Measurements from ENCODE around the gene PDE6A. TPM values are rescaled to one million over a fixed set of nuclear protein-coding genes. Genes with fewer than 3 reads are reported as not detected.

Gene PDE6A
- total RNA-seq, 1 experiment from 2014 or later, result 0.50 TPM

- POLR2A ChIA-PET (ENCODE audit: unreplicated experiment), result no interaction called here
- no peak overlapping the region for H3K27ac ChIP-seq
- CTCF ChIA-PET, result interaction anchor here (0.7 kb wide), 1 partner anchor 94 kb away, joined by 5 read pairs; no protein-coding TSS in a partner anchor
- no peaks in the 10 kb centered on the region for H3K79me2 ChIP-seq (ENCODE audit: low read depth)
- no peaks in the 10 kb centered on the region for H4K20me1 ChIP-seq (ENCODE audit: insufficient read depth)
- no peaks in the 10 kb centered on the region for H3F3A ChIP-seq (ENCODE audit: insufficient read depth, low read depth)
- no peak for DNase-seq
- H3K36me3 ChIP-seq (ENCODE audit: low read depth), result no peaks in the 10 kb centered on the region
- H3K4me3 ChIP-seq, result no peak overlapping the region
- no peak overlapping the region for H2AFZ ChIP-seq
- H3K4me1 ChIP-seq (replicated peaks; ENCODE audit: insufficient read depth), result peaks cover 6% of the 10 kb centered on the region; the same call in 1 of the 2 replicates
- H3K4me2 ChIP-seq, result no peak overlapping the region
- TF ChIP-seq CTCF (conservative IDR thresholded peaks at IDR 0.05) (no peak), EZH2 (IDR thresholded peaks at IDR 0.05; ENCODE audit: low read depth) (no peak)
- H3K27me3 ChIP-seq (ENCODE audit: insufficient read depth, low read depth), result no peaks in the 10 kb centered on the region
- intact Hi-C loops (cut with micrococcal nuclease; ENCODE audit: unreplicated experiment), result no loop called here
- no peaks in the 10 kb centered on the region for H3K9me3 ChIP-seq (ENCODE audit: insufficient read depth, low read depth)
- no TSS peak for BruUV-seq (replicated peaks)
- no peaks in the 10 kb centered on the region for H3K9me2 ChIP-seq (ENCODE audit: insufficient read depth)
Measured at GRCh38 chr5:149873896-149874295, 70.7 kb downstream of the PDE6A start.

- BruUV-seq (replicated peaks), result no TSS peak
Measured at GRCh38 chr5:149872351-149873040, 72.1 kb downstream of the PDE6A start.

GRCh38 chr5:149871471-149871870, 73.1 kb downstream of the PDE6A start:
- POLR2A ChIA-PET (ENCODE audit: unreplicated experiment), result no interaction called here

More at GRCh38 chr5:149872351-149873040, 72.1 kb downstream of the PDE6A start:
- no peak overlapping the region for H3K4me2 ChIP-seq
- intact Hi-C loops (cut with micrococcal nuclease; ENCODE audit: unreplicated experiment), result no loop called here
- no peaks in the 10 kb centered on the region for H3K27me3 ChIP-seq (ENCODE audit: insufficient read depth, low read depth)
- ChIA-PET CTCF (interaction anchor here (0.6 kb wide), 2 partner anchors 20 to 67 kb away, joined by 5 to 7 read pairs; no protein-coding TSS in a partner anchor), POLR2A (ENCODE audit: unreplicated experiment) (no interaction called here)
- no peak overlapping the region for H2AFZ ChIP-seq
- no peaks in the 10 kb centered on the region for H3F3A ChIP-seq (ENCODE audit: insufficient read depth, low read depth)
- H3K27ac ChIP-seq, result no peak overlapping the region
- H3K9me3 ChIP-seq (ENCODE audit: insufficient read depth, low read depth), result no peaks in the 10 kb centered on the region
- H3K4me3 ChIP-seq, result no peak overlapping the region
- H3K4me1 ChIP-seq (replicated peaks; ENCODE audit: insufficient read depth), result no peaks in the 10 kb centered on the region
- DNase-seq, result no peak
- TF ChIP-seq CTCF (conservative IDR thresholded peaks at IDR 0.05), result no peak
- no peak for TF ChIP-seq EZH2 (IDR thresholded peaks at IDR 0.05; ENCODE audit: low read depth)
- H3K36me3 ChIP-seq (ENCODE audit: low read depth), result no peaks in the 10 kb centered on the region
- H3K79me2 ChIP-seq (ENCODE audit: low read depth), result no peaks in the 10 kb centered on the region
- H4K20me1 ChIP-seq (ENCODE audit: insufficient read depth), result no peaks in the 10 kb centered on the region
- H3K9me2 ChIP-seq (ENCODE audit: insufficient read depth), result no peaks in the 10 kb centered on the region

More at GRCh38 chr5:149871471-149871870, 73.1 kb downstream of the PDE6A start:
- H3K79me2 ChIP-seq (ENCODE audit: low read depth), result no peaks in the 10 kb centered on the region
- H3F3A ChIP-seq (ENCODE audit: insufficient read depth, low read depth), result no peaks in the 10 kb centered on the region
- intact Hi-C loops (cut with micrococcal nuclease; ENCODE audit: unreplicated experiment), result no loop called here
- no peaks in the 10 kb centered on the region for H3K27me3 ChIP-seq (ENCODE audit: insufficient read depth, low read depth)
- H3K4me2 ChIP-seq, result no peak overlapping the region
- no peak overlapping the region for H2AFZ ChIP-seq
- BruUV-seq (replicated peaks), result no TSS peak
- H3K4me3 ChIP-seq, result no peak overlapping the region
- TF ChIP-seq CTCF (conservative IDR thresholded peaks at IDR 0.05), result no peak
- no peak for TF ChIP-seq EZH2 (IDR thresholded peaks at IDR 0.05; ENCODE audit: low read depth)
- no peaks in the 10 kb centered on the region for H4K20me1 ChIP-seq (ENCODE audit: insufficient read depth)
- H3K4me1 ChIP-seq (replicated peaks; ENCODE audit: insufficient read depth), result no peaks in the 10 kb centered on the region
- no peak for DNase-seq
- no peak overlapping the region for H3K27ac ChIP-seq
- no peaks in the 10 kb centered on the region for H3K36me3 ChIP-seq (ENCODE audit: low read depth)
- no peaks in the 10 kb centered on the region for H3K9me3 ChIP-seq (ENCODE audit: insufficient read depth, low read depth)
- no peaks in the 10 kb centered on the region for H3K9me2 ChIP-seq (ENCODE audit: insufficient read depth)
- CTCF ChIA-PET, result no interaction called here
